ENCODE measurements around the gene CIP2A.
"Not testable (repeated sequence)": the region's sequence is repeated elsewhere in the genome, so short reads cannot be mapped to it uniquely, and the experiment has no call there.

Gene CIP2A

GRCh38 chr3:108589081-108589997 is at the start of gene CIP2A, which contains the start of gene DZIP3:
Gene CIP2A (minus strand): TSS chr3:108589438. CDS start chr3:108589375, 63 bp downstream.
Gene DZIP3 (plus strand): TSS chr3:108589722. CDS start chr3:108605407, 15,685 bp downstream.
- DNase-seq (ENCODE audit: low read depth, low spot score), result peak; percentile 80

GRCh38 chr3:108629974-108630373 is 40.7 kb upstream of the CIP2A start:
- DNase-seq (ENCODE audit: low read depth, low spot score), result no peak

GRCh38 chr3:108623504-108623903 is 34.3 kb upstream of the CIP2A start:
- DNase-seq (ENCODE audit: low read depth, low spot score), result no peak

- no peak for DNase-seq (ENCODE audit: low read depth, low spot score)
Observed at GRCh38 chr3:108620250-108620649, 31.0 kb upstream of the CIP2A start.

GRCh38 chr3:108616090-108616489 is 26.9 kb upstream of the CIP2A start:
- not testable (repeated sequence) for DNase-seq (ENCODE audit: low read depth, low spot score)

- no peak for DNase-seq (ENCODE audit: low read depth, low spot score)
Observed at GRCh38 chr3:108610651-108611050, 21.4 kb upstream of the CIP2A start.

- DNase-seq (ENCODE audit: low read depth, low spot score), result peak; percentile 17
Observed at GRCh38 chr3:108608750-108609149, 19.5 kb upstream of the CIP2A start.

GRCh38 chr3:108605491-108605890 is 16.3 kb upstream of the CIP2A start:
- DNase-seq (ENCODE audit: low read depth, low spot score), result no peak

GRCh38 chr3:108605028-108605427 is 15.8 kb upstream of the CIP2A start:
- no peak for DNase-seq (ENCODE audit: low read depth, low spot score)

GRCh38 chr3:108603691-108604090 is 14.5 kb upstream of the CIP2A start:
- no peak for DNase-seq (ENCODE audit: low read depth, low spot score)

- DNase-seq (ENCODE audit: low read depth, low spot score), result no peak
Observed at GRCh38 chr3:108602935-108603294, 13.7 kb upstream of the CIP2A start.

- no peak for DNase-seq (ENCODE audit: low read depth, low spot score)
Observed at GRCh38 chr3:108602249-108602934, 13.2 kb upstream of the CIP2A start.

GRCh38 chr3:108599677-108600409 is 10.6 kb upstream of the CIP2A start:
- no peak for DNase-seq (ENCODE audit: low read depth, low spot score)

- no peak for DNase-seq (ENCODE audit: low read depth, low spot score)
Observed at GRCh38 chr3:108598375-108598774, 9.1 kb upstream of the CIP2A start.

- DNase-seq (ENCODE audit: low read depth, low spot score), result no peak
Observed at GRCh38 chr3:108595321-108595720, 6.1 kb upstream of the CIP2A start.

GRCh38 chr3:108590460-108590859 is 1.2 kb upstream of the CIP2A start:
- DNase-seq (ENCODE audit: low read depth, low spot score), result no peak

GRCh38 chr3:108589998-108590323 is 723 bp upstream of the CIP2A start:
- DNase-seq (ENCODE audit: low read depth, low spot score), result no peak

- no peak for DNase-seq (ENCODE audit: low read depth, low spot score)
Observed at GRCh38 chr3:108588601-108589000, 637 bp downstream of the CIP2A start.

GRCh38 chr3:108578064-108578463 is 11.2 kb downstream of the CIP2A start:
- no peak for DNase-seq (ENCODE audit: low read depth, low spot score)

- DNase-seq (ENCODE audit: low read depth, low spot score), result no peak
Observed at GRCh38 chr3:108569336-108569735, 19.9 kb downstream of the CIP2A start.

- DNase-seq (ENCODE audit: low read depth, low spot score), result no peak
Observed at GRCh38 chr3:108566599-108566998, 22.6 kb downstream of the CIP2A start.

GRCh38 chr3:108565506-108565905 is 23.7 kb downstream of the CIP2A start:
- DNase-seq (ENCODE audit: low read depth, low spot score), result no peak

Data from iPS DF 19.7 (cell line).